ENCODE results near the gene CRNKL1. TPM values are rescaled to one million over a fixed set of nuclear protein-coding genes. Genes with fewer than 3 reads are reported as not detected.

Gene CRNKL1
- total and polyA plus RNA-seq, 2 of the 4 experiments (the other 2 are of a cell fraction), result 7.4 to 20.1 TPM

DNA sequence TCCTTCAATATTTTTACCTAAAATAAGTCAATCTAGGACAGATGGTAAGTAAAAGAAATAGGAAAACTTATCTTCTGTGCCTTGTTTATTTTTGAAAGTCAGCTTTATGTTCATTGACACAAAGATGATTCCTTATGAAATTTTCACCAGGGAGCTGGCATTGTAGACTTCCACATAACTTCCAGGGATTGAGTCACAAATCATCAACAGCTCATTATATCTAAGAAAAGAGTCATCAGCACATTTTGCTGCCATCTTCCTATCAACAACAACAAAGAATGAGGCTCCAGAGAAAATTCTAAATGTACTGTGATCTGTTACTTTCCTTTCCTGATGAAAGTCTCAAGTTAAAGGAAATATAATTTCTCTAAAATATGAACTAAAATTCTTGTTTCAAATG is 48.6 kb upstream of the CRNKL1 start:
- no peak overlapping the region for H3K14ac ChIP-seq (replicated peaks; ENCODE audit: low read depth, low read length)
- no peak for TF ChIP-seq MAFK (IDR thresholded peaks at IDR 0.05; ENCODE audit: low read depth, low read length)
- TF ChIP-seq CEBPB (IDR thresholded peaks at IDR 0.05; ENCODE audit: low read depth, low read length), result no peak
- no peak for TF ChIP-seq CHD1 (IDR thresholded peaks at IDR 0.05; ENCODE audit: low read depth, low read length)
- no peak for TF ChIP-seq POLR2A (IDR thresholded peaks at IDR 0.05; ENCODE audit: low read depth, low read length)
- TF ChIP-seq FOS (IDR thresholded peaks at IDR 0.05; ENCODE audit: low read depth, low read length), result no peak
- no peak for TF ChIP-seq USF2 (IDR thresholded peaks at IDR 0.05; ENCODE audit: low read depth, low read length)
- no peak for TF ChIP-seq BHLHE40 (IDR thresholded peaks at IDR 0.05; ENCODE audit: low read depth, low read length)
- TF ChIP-seq, protein P1, sequence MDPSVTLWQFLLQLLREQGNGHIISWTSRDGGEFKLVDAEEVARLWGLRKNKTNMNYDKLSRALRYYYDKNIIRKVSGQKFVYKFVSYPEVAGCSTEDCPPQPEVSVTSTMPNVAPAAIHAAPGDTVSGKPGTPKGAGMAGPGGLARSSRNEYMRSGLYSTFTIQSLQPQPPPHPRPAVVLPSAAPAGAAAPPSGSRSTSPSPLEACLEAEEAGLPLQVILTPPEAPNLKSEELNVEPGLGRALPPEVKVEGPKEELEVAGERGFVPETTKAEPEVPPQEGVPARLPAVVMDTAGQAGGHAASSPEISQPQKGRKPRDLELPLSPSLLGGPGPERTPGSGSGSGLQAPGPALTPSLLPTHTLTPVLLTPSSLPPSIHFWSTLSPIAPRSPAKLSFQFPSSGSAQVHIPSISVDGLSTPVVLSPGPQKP (IDR thresholded peaks at IDR 0.05; ENCODE audit: borderline replicate concordance, low read depth, low read length), result no peak
- intact Hi-C loops (cut with micrococcal nuclease), result no loop called here
- no peaks in the 10 kb centered on the region for H3K9me1 ChIP-seq (ENCODE audit: insufficient read depth, low read length)
- no peak overlapping the region for H3K23ac ChIP-seq (ENCODE audit: low read depth, low read length)
- dilution Hi-C loops (cut with HindIII; ENCODE audit: low sequenced_read_pairs, unreplicated experiment), result no loop called here
- H2BK20ac ChIP-seq (ENCODE audit: low read depth, low read length), result no peak overlapping the region
- H2BK15ac ChIP-seq (ENCODE audit: low read depth, low read length), result no peak overlapping the region
- H2AK9ac ChIP-seq (replicated peaks; ENCODE audit: low read depth, low read length, poor library complexity), result no peak overlapping the region
- no peaks in the 10 kb centered on the region for H3K4me1 ChIP-seq (ENCODE audit: control insufficient read depth, insufficient read depth, low read length)
- H3K36me3 ChIP-seq (ENCODE audit: control insufficient read depth, insufficient read depth, low read length), result no peaks in the 10 kb centered on the region
- no peak overlapping the region for H3K27ac ChIP-seq (ENCODE audit: insufficient read depth, low read length)
- H3K4me3 ChIP-seq (ENCODE audit: insufficient read depth, low read depth, low read length), result no peak overlapping the region
- H3K18ac ChIP-seq (ENCODE audit: low read depth, low read length), result no peak overlapping the region
- DNase-seq (no peak), ATAC-seq (ENCODE audit: low read depth) (no peak)
- H3K56ac ChIP-seq (ENCODE audit: extremely low read depth, insufficient read depth, low read length), result no peak overlapping the region
- no peak overlapping the region for H4K5ac ChIP-seq (ENCODE audit: low read depth, low read length)
- H2BK5ac ChIP-seq (ENCODE audit: low read depth, low read length, poor library complexity, severe bottlenecking), result no peak overlapping the region
- in situ Hi-C loops (cut with MboI; ENCODE audit: low sequenced_read_pairs), result no loop called here
- H3K4ac ChIP-seq (ENCODE audit: low read depth, low read length), result no peak overlapping the region
- H2AFZ ChIP-seq (replicated peaks; ENCODE audit: low read length, poor library complexity), result no peak overlapping the region
- no TSS peak for BruUV-seq (replicated peaks)
- no peak overlapping the region for H3K4me2 ChIP-seq (ENCODE audit: low read depth, low read length)
- no peak overlapping the region for H2AK5ac ChIP-seq (ENCODE audit: low read depth, low read length)
- peaks cover 2% of the 10 kb centered on the region for H3K27me3 ChIP-seq (ENCODE audit: control insufficient read depth, insufficient read depth, low read length)
- no peaks in the 10 kb centered on the region for H3K79me1 ChIP-seq (ENCODE audit: low read depth in 1 of 2, low read length in 2 of 2)
- H4K20me1 ChIP-seq (ENCODE audit: insufficient read depth, low read length), result no peaks in the 10 kb centered on the region
- POLR2A ChIA-PET (ENCODE audit: unreplicated experiment), result no interaction called here
- no peak overlapping the region for H2BK120ac ChIP-seq (ENCODE audit: low read depth, low read length)
- CTCF ChIA-PET, result no interaction called here
- H4K91ac ChIP-seq (ENCODE audit: insufficient read depth, low read depth, low read length), result no peak overlapping the region
- no peak overlapping the region for H4K8ac ChIP-seq (ENCODE audit: low read depth in 2 of 2, low read length in 2 of 2)
- H3K9me3 ChIP-seq (ENCODE audit: control insufficient read depth, insufficient read depth, low read length), result no peaks in the 10 kb centered on the region
- no peak overlapping the region for H3K9ac ChIP-seq (ENCODE audit: low read depth, low read length)
